Kasumi-1 (cell line): ENCODE measurements around the gene GNA14.
"Not testable (repeated sequence)": the region's sequence is repeated elsewhere in the genome, so short reads cannot be mapped to it uniquely, and the experiment has no call there.

Experiments
- DNase-seq, 2 experiments: peaks; one replicate each; lab custom pipeline; 2025; lab: John Stamatoyannopoulos, UW

GNA14 gene

GRCh38 chr9:77534376-77535057, 113.6 kb downstream of the GNA14 start:
- DNase-seq: no peak

GRCh38 chr9:77533671-77534070, 114.5 kb downstream of the GNA14 start:
- no peak for DNase-seq

- no peak for DNase-seq
Measured at GRCh38 chr9:77532607-77533006, 115.5 kb downstream of the GNA14 start.

- DNase-seq: no peak
Measured at GRCh38 chr9:77531400-77531799, 116.7 kb downstream of the GNA14 start.

- no peak for DNase-seq
Measured at GRCh38 chr9:77523891-77524290, 124.2 kb downstream of the GNA14 start.

- no peak for DNase-seq
Measured at GRCh38 chr9:77521091-77521490, 127.0 kb downstream of the GNA14 start.

- no peak for DNase-seq
Measured at GRCh38 chr9:77518688-77519087, 129.4 kb downstream of the GNA14 start.

GRCh38 chr9:77516781-77517180, 131.3 kb downstream of the GNA14 start:
- DNase-seq: no peak

- peak; percentile 29 to 42 for DNase-seq
Measured at GRCh38 chr9:77514886-77515711, 133.0 kb downstream of the GNA14 start.

- no peak for DNase-seq
Measured at GRCh38 chr9:77513457-77513856, 134.7 kb downstream of the GNA14 start.

GRCh38 chr9:77512876-77513275, 135.2 kb downstream of the GNA14 start:
- DNase-seq: no peak

GRCh38 chr9:77511525-77511924, 136.6 kb downstream of the GNA14 start:
- no peak for DNase-seq

- DNase-seq: no peak
Measured at GRCh38 chr9:77510666-77511065, 137.5 kb downstream of the GNA14 start.

- DNase-seq: no peak
Measured at GRCh38 chr9:77508396-77508795, 139.7 kb downstream of the GNA14 start.

GRCh38 chr9:77507212-77507961, 140.7 kb downstream of the GNA14 start:
- no peak for DNase-seq

GRCh38 chr9:77505232-77505631, 142.9 kb downstream of the GNA14 start:
- DNase-seq: no peak

GRCh38 chr9:77502568-77502967, 145.6 kb downstream of the GNA14 start:
- no peak for DNase-seq

GRCh38 chr9:77498891-77499290, 149.2 kb downstream of the GNA14 start:
- no peak for DNase-seq

GRCh38 chr9:77497322-77498198, 150.6 kb downstream of the GNA14 start:
- DNase-seq: no peak

- DNase-seq: no peak
Measured at GRCh38 chr9:77495834-77496671, 152.1 kb downstream of the GNA14 start.

- not testable (repeated sequence) for DNase-seq
Measured at GRCh38 chr9:77490279-77490678, 157.8 kb downstream of the GNA14 start.
